GM19035 (cell line): Measurements from ENCODE around the gene CDX1.

Experiments
- ATAC-seq: cut with Tn5 transposase; IDR thresholded peaks from one replicate; pipeline ENCODE4 v1.9.1; 2021; ENCODE audit not compliant: unreplicated experiment

The CDX1 gene

DNA sequence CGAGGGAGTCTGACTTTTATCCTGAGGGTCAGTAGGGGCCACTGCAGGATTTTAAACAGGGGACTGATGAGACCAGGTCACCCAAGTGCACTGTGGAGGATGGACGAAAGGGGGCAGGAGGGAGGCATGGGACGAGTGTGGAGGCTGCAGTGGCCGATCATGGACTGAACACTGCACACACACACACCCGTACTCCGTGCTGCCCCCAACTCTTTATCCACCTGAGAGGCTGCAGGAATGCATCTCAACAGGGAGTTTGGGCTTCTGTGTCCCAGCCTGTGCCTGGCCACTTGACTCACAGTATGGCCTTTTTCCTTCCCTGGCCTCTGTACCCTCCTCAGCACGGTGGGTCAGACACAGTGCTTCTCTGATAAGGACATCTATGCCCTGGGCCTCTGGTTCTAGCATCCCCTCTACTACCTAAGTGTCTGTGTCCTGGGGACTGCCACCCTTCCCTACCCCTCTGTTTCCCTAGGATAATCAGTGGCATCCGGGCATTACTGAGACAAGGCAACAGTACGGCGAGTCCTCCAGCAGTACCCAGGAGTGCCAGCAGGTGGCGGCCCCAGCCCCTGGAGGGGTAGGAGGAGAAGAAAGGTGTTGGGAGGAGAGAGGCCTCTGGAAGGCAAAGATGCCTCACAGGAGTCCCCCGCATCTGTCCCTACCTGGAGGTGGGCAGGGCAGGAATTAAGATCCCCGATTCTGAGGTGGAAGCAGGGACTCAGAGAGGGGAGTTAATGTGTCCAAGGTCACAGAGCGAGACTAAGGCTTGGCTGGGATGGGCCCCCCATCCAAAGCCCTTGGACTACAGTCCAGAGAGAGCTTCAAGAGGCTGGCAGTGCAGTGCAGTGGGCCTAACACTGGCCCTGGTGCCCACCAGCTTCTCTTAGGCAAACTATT is 5.1 kb upstream of the CDX1 start:
- peak; percentile 72 for ATAC-seq

DNA sequence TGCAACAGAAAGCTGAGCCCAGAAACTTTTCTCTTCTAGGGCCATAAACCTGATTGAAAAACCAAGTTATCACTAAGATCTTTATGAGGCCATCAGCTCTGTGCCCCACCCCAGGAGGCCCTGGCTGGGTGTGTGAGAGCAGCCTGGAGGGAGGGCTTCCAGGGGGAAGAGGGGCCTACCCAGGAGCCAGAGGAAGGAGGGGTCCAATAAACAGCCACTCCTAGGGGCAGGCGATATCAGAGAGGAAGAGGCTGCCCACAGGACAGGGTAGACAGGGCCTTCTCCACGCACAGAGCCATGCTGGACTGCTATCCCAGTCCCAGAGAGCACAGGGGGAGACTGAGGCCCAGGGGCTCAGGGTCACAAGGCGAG is 4.5 kb upstream of the CDX1 start:
- no peak for ATAC-seq

DNA sequence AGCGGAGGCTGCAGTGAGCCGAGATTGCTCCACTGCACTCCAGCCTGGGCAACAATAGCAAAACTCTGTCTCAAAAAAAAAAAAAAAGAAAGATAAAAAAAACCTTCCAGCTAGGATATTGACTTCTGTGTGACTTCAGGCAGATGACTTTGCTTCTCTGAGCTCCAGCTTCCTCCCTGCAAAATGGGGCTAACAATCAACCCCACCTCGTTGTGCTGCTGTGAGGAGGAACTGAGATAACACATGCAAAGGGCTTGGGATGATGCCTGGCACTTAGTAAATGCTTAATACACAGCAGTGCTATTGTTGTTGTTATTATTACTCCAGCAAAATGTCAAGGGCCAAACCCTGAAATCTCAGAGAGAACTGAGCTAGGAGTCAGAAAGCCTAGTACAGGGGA is 3.5 kb upstream of the CDX1 start:
- no peak for ATAC-seq

DNA sequence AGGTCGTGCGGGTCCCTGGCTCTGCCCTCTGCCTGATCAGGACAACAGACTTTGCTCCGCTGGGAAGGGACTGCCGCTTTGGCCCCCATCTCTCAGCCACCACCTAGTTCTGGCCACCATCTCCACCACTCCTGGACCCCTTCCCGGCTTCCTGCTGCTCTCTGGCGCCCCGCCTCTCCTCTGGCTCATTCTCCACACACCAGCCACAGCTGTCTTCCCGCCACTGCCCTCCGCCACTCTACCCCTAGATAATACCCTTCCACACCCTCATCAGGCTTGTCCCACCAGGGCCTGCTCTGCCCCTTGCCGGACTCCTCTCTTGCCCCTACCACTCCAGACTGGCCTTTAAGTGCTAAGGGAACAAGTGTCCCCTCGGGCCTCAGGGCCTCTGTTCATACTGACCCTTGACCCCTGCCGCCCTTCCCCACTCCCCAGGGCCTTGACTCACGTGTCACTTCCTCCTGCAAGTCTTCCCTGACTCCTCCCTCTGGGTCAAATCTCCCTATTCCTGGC is 3.0 kb upstream of the CDX1 start:
- no peak for ATAC-seq

DNA sequence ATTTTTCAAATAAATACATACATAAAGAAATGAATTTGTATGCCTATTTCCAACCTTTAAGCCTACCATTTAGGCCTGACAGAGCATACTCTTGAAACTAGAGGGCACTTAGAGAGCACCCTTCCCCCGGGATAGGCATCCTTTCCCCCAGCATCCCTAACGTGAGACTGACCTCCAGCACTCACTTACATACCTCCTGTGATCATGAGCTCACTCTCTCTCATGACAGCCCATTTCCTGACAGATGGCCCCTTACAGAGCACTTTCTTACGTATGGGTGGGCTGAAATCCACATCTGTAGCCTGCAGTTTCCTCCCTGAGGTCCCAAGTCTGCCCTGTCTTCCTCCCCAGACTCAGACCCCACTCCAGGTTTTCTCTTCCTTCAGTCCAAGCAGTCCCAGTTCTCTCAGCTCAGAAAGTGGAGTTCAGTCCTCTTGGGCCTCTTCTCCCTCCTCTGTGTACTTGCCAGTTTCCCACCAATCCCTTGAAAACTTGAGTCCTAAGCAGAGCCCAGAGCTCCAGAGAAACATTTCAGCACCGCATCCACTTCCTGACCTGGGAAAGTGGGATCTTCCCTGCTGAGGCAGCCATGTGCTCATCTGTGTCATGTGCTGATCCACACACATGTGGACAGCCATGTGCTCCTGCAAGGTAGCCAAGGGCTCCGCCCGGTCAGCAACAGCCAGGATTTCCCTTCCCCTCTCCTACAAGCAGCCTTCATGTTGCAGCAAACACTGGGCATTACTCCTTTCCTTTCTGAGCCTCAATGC is 2.2 kb upstream of the CDX1 start:
- no peak for ATAC-seq

DNA sequence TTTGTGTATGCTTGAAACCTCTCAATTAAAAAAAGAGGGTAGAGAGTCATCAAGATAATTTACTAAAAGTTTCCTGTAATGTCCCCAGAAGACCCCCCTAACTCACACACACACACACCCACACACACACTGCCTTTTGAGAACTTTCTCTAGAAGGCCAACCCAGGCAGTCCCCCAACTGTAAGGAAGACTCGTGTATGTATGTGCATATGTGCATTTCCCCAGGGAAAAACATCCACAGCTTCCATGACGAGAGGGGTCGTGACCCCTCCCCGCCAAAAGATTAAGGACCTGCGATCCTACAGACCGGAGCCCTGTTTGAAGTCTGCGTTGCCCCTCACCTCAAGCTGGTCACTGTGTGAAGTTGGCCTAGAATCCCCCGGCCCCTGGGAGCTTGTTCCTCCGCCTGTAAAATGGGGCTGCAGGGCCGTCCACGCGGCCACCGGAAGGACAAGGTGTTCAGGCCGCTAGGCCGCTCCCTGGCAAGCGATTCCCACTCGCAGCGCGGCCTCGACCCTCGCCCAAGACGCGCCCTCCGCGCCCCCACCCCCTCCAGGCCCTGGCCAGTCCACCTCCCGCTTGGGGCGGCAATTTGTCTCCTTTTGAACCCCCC is 435 bp upstream of the CDX1 start:
- ATAC-seq, result no peak

DNA sequence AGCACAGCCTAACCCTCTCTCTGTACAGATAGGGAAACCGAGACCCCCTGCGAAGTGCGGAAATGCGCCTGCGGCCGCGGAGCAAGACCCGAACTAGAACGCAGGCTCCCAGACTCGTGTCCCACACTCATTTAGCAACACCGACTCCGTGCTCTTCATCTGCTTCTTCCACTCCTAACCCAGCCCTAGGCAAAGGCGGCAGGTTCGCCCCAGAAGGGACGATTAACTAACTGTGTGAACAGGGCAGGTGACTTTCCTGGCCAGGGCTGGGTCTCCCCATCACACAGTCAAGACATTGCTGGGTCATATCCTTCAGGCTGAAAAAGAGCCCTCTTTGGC is 903 bp downstream of the CDX1 start:
- no peak for ATAC-seq

DNA sequence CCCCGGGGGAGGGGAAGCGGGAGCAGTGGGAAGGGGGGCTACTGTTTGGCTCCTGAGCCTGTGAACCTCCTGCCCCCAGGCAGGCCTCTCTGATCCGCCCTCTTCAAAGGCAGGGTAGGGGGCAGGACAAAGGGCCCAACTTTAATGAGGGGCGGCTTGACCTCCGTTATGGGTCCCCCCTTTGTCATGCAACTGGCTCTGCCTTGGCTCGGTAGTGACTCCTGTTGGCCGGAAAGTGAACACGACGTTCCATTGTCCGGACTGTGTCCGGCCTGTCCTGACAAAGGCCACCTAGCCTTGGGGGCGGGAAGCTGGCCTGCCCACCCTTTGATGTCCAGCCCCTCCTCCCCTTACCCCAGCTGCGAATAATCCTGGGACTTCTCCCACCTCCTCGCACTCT is 1.3 kb downstream of the CDX1 start:
- no peak for ATAC-seq

DNA sequence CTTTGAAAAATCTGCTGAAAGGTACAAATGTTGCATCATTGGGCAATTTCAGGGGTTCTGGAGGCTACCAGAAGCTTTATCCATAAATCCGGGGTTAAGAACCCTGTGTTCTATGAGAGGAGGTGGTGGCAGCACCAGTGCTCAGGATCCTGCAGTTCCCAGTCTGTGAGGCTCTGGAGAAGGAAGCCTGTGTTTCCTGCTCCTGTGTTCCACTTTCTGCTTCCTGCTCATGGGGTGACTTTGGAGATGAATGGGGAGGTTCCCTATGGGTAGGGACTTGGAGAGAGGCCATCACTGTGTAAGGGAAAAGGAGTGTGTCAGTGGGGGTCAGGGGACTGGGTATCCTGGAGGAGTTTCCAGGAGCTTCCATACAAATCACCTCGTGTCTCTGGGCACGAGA is 2.3 kb downstream of the CDX1 start:
- ATAC-seq, result no peak

DNA sequence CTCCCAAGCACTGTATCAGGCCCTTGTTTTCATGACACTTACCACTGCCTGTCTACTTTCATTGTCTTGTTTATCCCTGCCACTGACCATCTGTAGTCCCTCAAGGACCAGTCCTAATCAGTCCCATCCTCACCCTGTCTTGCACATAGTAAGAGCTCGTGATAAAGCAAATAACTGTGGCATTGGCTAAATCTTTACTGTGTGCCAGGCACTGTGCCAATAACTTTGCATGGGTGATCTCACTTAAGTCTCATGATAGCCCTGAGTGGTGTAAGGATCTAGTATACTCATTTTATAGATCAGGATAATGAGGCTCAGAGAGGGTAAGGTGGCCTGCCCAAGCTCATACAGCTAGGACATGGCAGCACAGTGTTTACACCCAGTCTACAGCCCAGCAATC is 5.6 kb downstream of the CDX1 start:
- no peak for ATAC-seq

DNA sequence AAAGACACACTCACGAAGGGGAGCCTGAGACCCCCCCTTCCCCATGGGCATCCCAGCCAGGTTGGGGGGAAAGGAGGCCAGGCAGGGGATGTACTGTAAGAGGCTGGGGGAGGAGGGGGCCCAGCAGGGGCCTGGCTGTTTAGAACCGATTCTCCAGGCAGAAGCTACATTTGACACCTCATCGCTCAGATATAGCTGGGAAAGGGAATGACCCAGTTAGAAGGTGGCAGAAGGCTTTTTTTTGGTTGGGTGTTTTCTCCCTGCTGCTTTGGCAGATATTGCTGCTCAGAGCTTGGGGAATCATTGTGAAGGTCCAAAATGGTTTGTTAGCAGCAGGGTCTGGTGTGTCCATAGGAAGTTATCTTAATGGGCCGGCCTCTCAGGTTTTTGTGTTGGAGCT is 6.0 kb downstream of the CDX1 start:
- ATAC-seq, result no peak

DNA sequence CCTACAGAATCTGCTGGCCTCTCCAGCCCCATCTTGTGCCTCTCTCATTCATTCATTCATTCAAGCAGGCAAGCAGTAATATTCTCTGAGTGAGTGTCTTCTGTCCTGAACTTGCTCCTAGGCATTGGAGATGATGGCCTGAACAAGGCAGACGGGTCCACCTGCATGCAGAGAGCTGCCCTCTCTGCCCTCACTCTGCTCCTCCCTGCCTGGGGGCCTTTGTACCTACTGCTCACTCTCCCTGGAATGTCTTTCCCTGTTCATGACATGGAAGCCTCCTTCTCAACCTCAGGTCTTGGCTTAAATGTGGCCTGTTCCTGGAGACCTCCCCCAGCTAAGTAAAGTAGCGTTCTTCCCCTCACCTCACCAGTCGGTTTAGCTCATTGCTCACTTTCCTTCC is 6.6 kb downstream of the CDX1 start:
- no peak for ATAC-seq

DNA sequence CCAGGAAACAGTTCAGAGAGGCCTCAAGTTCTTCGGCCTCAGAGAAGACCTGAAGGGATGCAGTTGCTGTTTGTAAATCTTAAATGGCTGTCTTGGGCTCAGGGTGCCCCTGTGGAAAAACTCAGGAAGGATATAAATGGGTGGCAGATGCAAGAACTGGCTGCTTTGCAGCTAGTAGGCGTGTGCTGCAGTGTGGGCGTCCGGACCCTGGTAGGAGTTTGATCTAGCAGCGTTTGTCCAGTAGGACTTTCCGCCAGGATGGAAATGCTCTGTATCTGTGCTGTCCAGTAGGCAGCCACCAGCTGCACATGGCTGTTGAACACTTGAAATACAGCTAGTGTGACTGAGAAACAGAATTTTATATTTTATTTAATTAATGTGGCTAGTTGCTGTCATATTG is 7.7 kb downstream of the CDX1 start:
- no peak for ATAC-seq

DNA sequence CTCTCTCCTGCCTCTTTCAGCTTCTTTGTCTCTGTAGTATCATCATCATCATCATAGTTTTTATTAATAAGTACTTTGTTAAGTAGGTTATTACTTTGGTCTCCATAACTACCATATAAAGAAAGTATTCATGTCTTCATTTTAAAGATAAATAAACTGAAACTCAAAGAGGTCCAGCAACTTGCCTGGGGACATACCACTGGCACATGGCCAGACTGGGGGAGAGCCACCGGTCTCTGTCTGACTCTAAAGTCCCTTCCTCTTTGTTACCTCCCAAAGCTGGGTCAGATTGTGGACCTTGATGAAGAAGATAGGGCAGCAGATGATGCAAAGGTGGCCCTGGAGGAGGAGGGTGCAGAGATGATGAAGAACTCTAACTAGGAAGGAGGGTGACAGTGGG is 8.5 kb downstream of the CDX1 start:
- no peak for ATAC-seq

DNA sequence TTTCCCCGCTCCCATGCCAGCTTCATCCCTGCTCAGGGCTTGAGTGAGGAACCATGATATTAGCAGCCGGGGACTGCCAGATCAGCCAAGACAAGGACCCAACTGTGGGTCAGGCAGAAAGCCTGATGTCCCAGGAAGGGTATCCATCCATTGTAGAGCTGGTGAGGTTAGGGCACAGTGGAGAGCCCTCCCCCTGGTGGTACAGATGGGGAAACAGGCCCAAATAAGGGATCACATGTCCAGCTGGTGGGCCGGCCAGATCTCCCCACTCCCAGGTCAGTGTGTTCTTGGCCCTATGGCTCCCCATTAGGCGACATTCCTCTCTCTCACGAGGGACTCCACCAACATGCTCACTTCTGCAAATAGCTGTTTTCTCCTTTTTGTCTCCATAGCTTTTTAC is 9.0 kb downstream of the CDX1 start:
- ATAC-seq, result peak; percentile 62

DNA sequence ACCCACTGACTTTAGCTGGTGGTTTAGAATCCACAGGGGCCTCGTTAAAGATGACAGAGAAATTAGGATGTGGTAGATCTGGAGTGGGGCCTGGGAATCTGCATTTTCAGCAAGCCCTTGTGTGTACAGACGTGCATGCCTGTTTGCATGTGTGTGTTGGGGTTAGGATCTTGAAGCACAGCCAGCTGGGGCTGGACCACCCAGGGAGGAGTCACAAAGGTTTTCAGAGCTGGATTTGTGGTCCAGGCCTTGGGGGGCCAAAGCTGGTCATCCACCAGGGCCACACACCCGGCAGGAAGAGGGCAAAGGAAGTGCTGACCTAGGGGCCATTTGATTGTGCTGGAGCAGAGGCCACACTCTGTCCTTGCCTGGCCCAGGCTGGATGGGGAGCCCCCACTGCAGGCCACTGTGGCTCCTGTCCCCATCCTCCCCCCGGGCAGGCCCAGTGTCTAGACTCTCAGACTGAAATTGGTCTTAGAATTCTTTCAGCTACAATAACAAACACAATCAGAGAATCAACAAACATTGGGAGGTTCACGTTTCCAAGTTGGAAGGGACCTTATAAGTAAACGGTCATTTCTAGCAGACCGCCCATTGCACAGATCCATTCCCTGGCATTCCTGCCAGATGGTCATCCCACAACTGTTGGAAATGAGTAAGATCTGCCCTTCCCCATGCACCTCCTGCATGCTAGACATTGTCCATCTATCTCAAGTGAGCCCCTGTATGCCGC is 10.3 kb downstream of the CDX1 start:
- no peak for ATAC-seq

DNA sequence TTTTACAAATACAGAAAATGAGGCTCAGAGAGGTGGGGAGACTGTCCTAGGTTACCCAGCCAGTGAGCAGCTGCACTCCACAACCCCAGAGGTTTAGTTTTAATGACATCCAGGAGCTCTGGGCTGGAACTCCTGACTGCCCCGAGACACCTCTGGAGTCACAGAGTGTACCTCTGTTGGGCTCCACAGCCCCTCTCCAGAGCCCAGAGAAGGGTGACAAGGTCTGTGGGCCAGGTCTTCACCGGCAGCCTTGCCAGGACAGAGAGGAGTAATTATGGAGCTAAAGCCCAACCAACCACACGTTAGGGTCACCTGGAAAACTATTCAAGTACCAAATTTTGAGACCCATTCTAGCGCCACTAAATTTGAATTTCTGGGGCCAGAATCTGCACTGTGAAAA is 11.1 kb downstream of the CDX1 start:
- ATAC-seq, result no peak

DNA sequence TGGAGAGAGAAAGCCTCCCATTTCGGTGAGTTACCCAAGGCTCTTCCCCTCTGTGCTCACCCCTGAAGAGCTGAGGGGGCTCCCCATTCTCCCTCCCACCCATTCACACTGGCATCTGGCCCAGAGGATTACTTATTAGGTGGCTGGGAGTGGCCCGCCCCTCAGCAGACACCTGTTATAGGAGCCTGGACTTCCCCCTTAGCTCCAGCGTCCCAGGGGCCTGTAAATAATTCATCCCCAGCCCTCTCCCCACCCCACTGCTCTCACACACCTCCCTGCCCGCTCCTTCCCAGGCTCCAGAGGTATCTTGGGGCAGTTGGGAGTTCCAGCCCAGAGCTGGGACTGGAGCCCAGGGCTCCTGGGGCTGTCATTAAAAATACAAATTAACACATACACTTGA is 11.7 kb downstream of the CDX1 start:
- ATAC-seq, result no peak

DNA sequence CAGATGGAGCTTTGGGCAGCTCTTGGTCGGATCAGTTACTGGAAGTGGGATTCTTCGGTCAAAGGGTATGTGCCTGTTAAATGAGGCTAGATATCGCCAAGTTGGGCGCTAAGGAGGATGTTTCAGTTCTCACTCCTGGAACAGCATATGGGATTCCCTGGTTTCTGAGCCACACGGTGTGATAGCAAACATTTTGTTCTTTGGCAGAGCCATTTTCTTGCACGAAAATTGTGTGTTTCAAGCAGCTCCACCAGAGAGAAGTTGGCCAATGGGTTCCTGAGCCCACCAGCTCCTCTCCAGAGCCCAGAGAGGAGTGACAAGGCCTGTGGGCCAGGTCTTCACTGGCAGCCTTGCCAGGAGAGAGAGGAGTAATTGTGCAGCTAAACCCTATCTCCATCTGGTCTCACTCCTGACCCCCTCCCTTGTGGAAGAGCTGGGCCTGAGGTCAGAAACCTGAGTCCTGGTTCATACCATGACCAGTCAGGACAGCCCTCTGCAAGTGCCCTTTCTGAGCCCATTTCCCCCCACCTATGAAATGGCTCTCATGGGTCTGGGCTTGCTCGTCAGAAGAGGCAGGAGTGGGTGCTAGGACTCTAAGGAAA is 12.5 kb downstream of the CDX1 start:
- no peak for ATAC-seq

DNA sequence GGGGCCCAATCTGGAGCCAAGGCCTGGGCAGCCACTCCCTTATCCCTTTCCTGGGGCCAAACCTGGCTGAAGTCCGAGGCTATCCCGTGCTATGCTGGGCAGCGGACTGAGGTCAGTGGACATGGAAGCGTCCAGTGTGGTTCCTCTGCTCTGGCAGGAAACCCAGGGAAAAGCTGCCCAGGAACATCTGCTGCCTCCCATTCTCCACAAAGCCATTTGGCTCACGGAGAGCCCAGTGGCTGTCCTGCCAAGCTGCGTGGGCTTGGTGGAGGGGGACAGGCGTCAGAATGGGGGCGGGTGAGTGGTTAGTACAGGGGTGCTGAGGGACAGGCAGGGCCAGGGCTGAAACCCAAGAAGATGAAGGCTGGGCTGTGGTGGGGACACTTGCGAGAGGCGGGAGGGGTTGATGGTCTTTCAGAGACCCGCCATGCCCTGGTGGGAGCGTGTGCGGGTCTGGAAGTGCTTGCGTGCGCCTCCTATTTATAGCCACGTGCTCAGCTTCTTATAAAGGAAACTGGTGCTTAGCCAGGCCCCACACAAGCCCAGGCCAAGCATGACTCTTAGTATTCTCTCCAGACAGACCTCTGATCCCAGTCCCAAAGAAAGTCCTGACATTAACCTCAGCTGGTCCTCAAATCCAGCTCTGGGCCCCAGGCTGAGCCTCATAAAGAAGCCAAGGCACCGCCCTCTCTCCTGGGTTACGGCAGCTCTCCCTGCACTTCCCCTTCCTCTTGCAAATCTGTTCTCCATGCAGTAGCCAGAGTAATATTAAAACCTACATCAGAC is 13.9 kb downstream of the CDX1 start:
- ATAC-seq, result no peak
